Measurements from ENCODE around the gene ABCC2. TPM values are rescaled to one million over a fixed set of nuclear protein-coding genes. Genes with fewer than 3 reads are reported as not detected.
A peak's percentile ranks its signal among the peaks of the same experiment; 100 is the strongest.

The ABCC2 gene
- total and polyA plus RNA-seq, 4 donors = 0.44 to 0.68 (median 0.58) TPM

- Histone ChIP-seq H3K27ac (ENCODE audit: low read depth, low read length) (no peak overlapping the region), H3K4me1 (ENCODE audit: control insufficient read depth, insufficient read depth, low read length) (peaks cover 18% of the 10 kb centered on the region), H3K9me3 (ENCODE audit: control insufficient read depth, insufficient read depth, low read length) (no peaks in the 10 kb centered on the region), H3K27me3 (ENCODE audit: control insufficient read depth, insufficient read depth, low read length) (no peaks in the 10 kb centered on the region), H3K36me3 (ENCODE audit: control insufficient read depth, insufficient read depth, low read length) (no peaks in the 10 kb centered on the region), H3K4me3 (ENCODE audit: low read depth, low read length) (no peak overlapping the region)
- WGBS (ENCODE audit: insufficient coverage) = 0% methylated on average over 11 of the region's 18 CpGs
- peak; percentile 78 to 98 (median 86) for DNase-seq (ENCODE audit: low read depth in 4 of 6, low spot score in 6 of 6)
Measured at GRCh38 chr10:99845837-99846382, 63.5 kb downstream of the ABCC2 start.

- DNase-seq (ENCODE audit: low read depth in 4 of 6, low spot score in 6 of 6) = no peak
- Histone ChIP-seq H3K4me1 (ENCODE audit: control insufficient read depth, insufficient read depth, low read length) (peaks cover 18% of the 10 kb centered on the region), H3K27me3 (ENCODE audit: control insufficient read depth, insufficient read depth, low read length) (no peaks in the 10 kb centered on the region), H3K27ac (ENCODE audit: low read depth, low read length) (no peak overlapping the region), H3K4me3 (ENCODE audit: low read depth, low read length) (no peak overlapping the region), H3K9me3 (ENCODE audit: control insufficient read depth, insufficient read depth, low read length) (no peaks in the 10 kb centered on the region), H3K36me3 (ENCODE audit: control insufficient read depth, insufficient read depth, low read length) (no peaks in the 10 kb centered on the region)
- 95% methylated on average over 7 of the region's 7 CpGs for WGBS (ENCODE audit: insufficient coverage)
Measured at GRCh38 chr10:99849057-99849456, 66.6 kb downstream of the ABCC2 start.

- no peaks in the 10 kb centered on the region for H3K36me3 ChIP-seq (ENCODE audit: control insufficient read depth, insufficient read depth, low read length)
Measured at GRCh38 chr10:99849536-99849935, 67.1 kb downstream of the ABCC2 start.

GRCh38 chr10:99850021-99850766 lies 67.8 kb downstream of the ABCC2 start:
- Histone ChIP-seq H3K27ac (ENCODE audit: low read depth, low read length) (no peak overlapping the region), H3K27me3 (ENCODE audit: control insufficient read depth, insufficient read depth, low read length) (no peaks in the 10 kb centered on the region), H3K4me3 (ENCODE audit: low read depth, low read length) (no peak overlapping the region), H3K4me1 (ENCODE audit: control insufficient read depth, insufficient read depth, low read length) (peaks cover 18% of the 10 kb centered on the region), H3K9me3 (ENCODE audit: control insufficient read depth, insufficient read depth, low read length) (no peaks in the 10 kb centered on the region), H3K36me3 (ENCODE audit: control insufficient read depth, insufficient read depth, low read length) (no peaks in the 10 kb centered on the region)
- no peak for DNase-seq (ENCODE audit: low read depth in 4 of 6, low spot score in 6 of 6)
- WGBS (ENCODE audit: insufficient coverage) = 69% methylated on average over 6 of the region's 11 CpGs

More at GRCh38 chr10:99849536-99849935, 67.1 kb downstream of the ABCC2 start:
- no peak overlapping the region for H3K27ac ChIP-seq (ENCODE audit: low read depth, low read length)
- H3K4me1 ChIP-seq (ENCODE audit: control insufficient read depth, insufficient read depth, low read length) = peaks cover 18% of the 10 kb centered on the region
- peak in 1 of 6 donors; percentile 80 for DNase-seq (ENCODE audit: low read depth in 4 of 6, low spot score in 6 of 6)
- no peak overlapping the region for H3K4me3 ChIP-seq (ENCODE audit: low read depth, low read length)
- no CpG with 5 or more reads among the region's 2 CpGs for WGBS (ENCODE audit: insufficient coverage)
- no peaks in the 10 kb centered on the region for H3K27me3 ChIP-seq (ENCODE audit: control insufficient read depth, insufficient read depth, low read length)
- no peaks in the 10 kb centered on the region for H3K9me3 ChIP-seq (ENCODE audit: control insufficient read depth, insufficient read depth, low read length)

- H3K27me3 ChIP-seq (ENCODE audit: control insufficient read depth, insufficient read depth, low read length) = no peaks in the 10 kb centered on the region
- no peaks in the 10 kb centered on the region for H3K36me3 ChIP-seq (ENCODE audit: control insufficient read depth, insufficient read depth, low read length)
- peaks cover 18% of the 10 kb centered on the region for H3K4me1 ChIP-seq (ENCODE audit: control insufficient read depth, insufficient read depth, low read length)
- no peak for DNase-seq (ENCODE audit: low read depth in 4 of 6, low spot score in 6 of 6)
- WGBS (ENCODE audit: insufficient coverage) = 88% methylated on average over 2 of the region's 5 CpGs
- H3K4me3 ChIP-seq (ENCODE audit: low read depth, low read length) = no peak overlapping the region
- no peak overlapping the region for H3K27ac ChIP-seq (ENCODE audit: low read depth, low read length)
- no peaks in the 10 kb centered on the region for H3K9me3 ChIP-seq (ENCODE audit: control insufficient read depth, insufficient read depth, low read length)
Measured at GRCh38 chr10:99850767-99851340, 68.4 kb downstream of the ABCC2 start.

GRCh38 chr10:99851825-99852224 lies 69.4 kb downstream of the ABCC2 start:
- Histone ChIP-seq H3K36me3 (ENCODE audit: control insufficient read depth, insufficient read depth, low read length) (no peaks in the 10 kb centered on the region), H3K27ac (ENCODE audit: low read depth, low read length) (no peak overlapping the region), H3K27me3 (ENCODE audit: control insufficient read depth, insufficient read depth, low read length) (no peaks in the 10 kb centered on the region), H3K4me1 (ENCODE audit: control insufficient read depth, insufficient read depth, low read length) (peaks cover 9% of the 10 kb centered on the region), H3K9me3 (ENCODE audit: control insufficient read depth, insufficient read depth, low read length) (no peaks in the 10 kb centered on the region), H3K4me3 (ENCODE audit: low read depth, low read length) (no peak overlapping the region)
- 85% methylated on average over 2 of the region's 3 CpGs for WGBS (ENCODE audit: insufficient coverage)
- no peak for DNase-seq (ENCODE audit: low read depth in 4 of 6, low spot score in 6 of 6)

- H3K27ac ChIP-seq (ENCODE audit: low read depth, low read length) = no peak overlapping the region
- H3K4me1 ChIP-seq (ENCODE audit: control insufficient read depth, insufficient read depth, low read length) = peaks cover 7% of the 10 kb centered on the region
- no peak for DNase-seq (ENCODE audit: low read depth in 4 of 6, low spot score in 6 of 6)
- no CpG with 5 or more reads among the region's 3 CpGs for WGBS (ENCODE audit: insufficient coverage)
- H3K4me3 ChIP-seq (ENCODE audit: low read depth, low read length) = no peak overlapping the region
- no peaks in the 10 kb centered on the region for H3K27me3 ChIP-seq (ENCODE audit: control insufficient read depth, insufficient read depth, low read length)
- H3K9me3 ChIP-seq (ENCODE audit: control insufficient read depth, insufficient read depth, low read length) = no peaks in the 10 kb centered on the region
- H3K36me3 ChIP-seq (ENCODE audit: control insufficient read depth, insufficient read depth, low read length) = no peaks in the 10 kb centered on the region
Measured at GRCh38 chr10:99852481-99853213, 70.2 kb downstream of the ABCC2 start.

- Histone ChIP-seq H3K4me1 (ENCODE audit: control insufficient read depth, insufficient read depth, low read length) (peaks cover 2% of the 10 kb centered on the region), H3K27me3 (ENCODE audit: control insufficient read depth, insufficient read depth, low read length) (no peaks in the 10 kb centered on the region), H3K27ac (ENCODE audit: low read depth, low read length) (no peak overlapping the region), H3K36me3 (ENCODE audit: control insufficient read depth, insufficient read depth, low read length) (no peaks in the 10 kb centered on the region), H3K4me3 (ENCODE audit: low read depth, low read length) (no peak overlapping the region), H3K9me3 (ENCODE audit: control insufficient read depth, insufficient read depth, low read length) (no peaks in the 10 kb centered on the region)
- DNase-seq (ENCODE audit: low read depth in 4 of 6, low spot score in 6 of 6) = no peak
- no CpG with 5 or more reads among the region's 3 CpGs for WGBS (ENCODE audit: insufficient coverage)
Measured at GRCh38 chr10:99853655-99854054, 71.2 kb downstream of the ABCC2 start.

- WGBS (ENCODE audit: insufficient coverage) = 7% methylated on average over 3 of the region's 6 CpGs
- Histone ChIP-seq H3K27me3 (ENCODE audit: control insufficient read depth, insufficient read depth, low read length) (no peaks in the 10 kb centered on the region), H3K27ac (ENCODE audit: low read depth, low read length) (no peak overlapping the region), H3K9me3 (ENCODE audit: control insufficient read depth, insufficient read depth, low read length) (no peaks in the 10 kb centered on the region), H3K36me3 (ENCODE audit: control insufficient read depth, insufficient read depth, low read length) (no peaks in the 10 kb centered on the region), H3K4me3 (ENCODE audit: low read depth, low read length) (no peak overlapping the region), H3K4me1 (ENCODE audit: control insufficient read depth, insufficient read depth, low read length) (peaks cover 2% of the 10 kb centered on the region)
- DNase-seq (ENCODE audit: low read depth in 4 of 6, low spot score in 6 of 6) = peak; percentile 27 to 91 (median 38)
Measured at GRCh38 chr10:99854860-99855259, 72.4 kb downstream of the ABCC2 start.
